SK-N-SH (cell line): ENCODE data around the gene GLIS1. TPM values are rescaled to one million over a fixed set of nuclear protein-coding genes. Genes with fewer than 3 reads are reported as not detected.

ENCODE experiments used
- CTCF ChIA-PET: fragments of 300-600, 350-600 bp; formaldehyde crosslinking; extraction: SDS; loops from one replicate; lab custom pipeline; 2021; lab: Yijun Ruan, JAX
- POLR2A ChIA-PET: fragments of 350-600 bp; sonication (Branson Sonifier 250); formaldehyde crosslinking; extraction: SDS; loops from one replicate; lab custom pipeline; 2020; ENCODE audit warnings: antibody characterized with exemption, inconsistent platforms; lab: Yijun Ruan, JAX
- DNase-seq: peaks from one replicate; pipeline ENCODE4 v3.0.0; 2012
- H2AFZ ChIP-seq: fragments of 200-600 bp; sonication (generic); 2 replicates; pipeline ENCODE4 v1.8.1; 2016; ENCODE audit warnings: antibody characterized with exemption, mild to moderate bottlenecking, low read depth
- H3F3A ChIP-seq: fragments of 200-600 bp; sonication (generic); replicated peaks from 2 replicates; pipeline ENCODE3; 2016; ENCODE audit warnings: antibody characterized with exemption, mild to moderate bottlenecking; ENCODE audit not compliant: insufficient read depth
- H3K27ac ChIP-seq, 2 experiments: fragments of 200-500 bp in 1 of 2; fragments of 200-600 bp in 1 of 2; sonication (Bioruptor generic) in 1 of 2; sonication (generic), shearing (Covaris generic) in 1 of 2; 2 replicates each; pipeline versions ENCODE4 v1.5.1 to v1.6.1; 2014 to 2016; ENCODE audit warnings: low read depth in 2 of 2, inconsistent platforms in 1 of 2, low read length in 1 of 2, mild to moderate bottlenecking in 1 of 2, mixed read lengths in 1 of 2
- H3K27me3 ChIP-seq: fragments of 200-600 bp; sonication (generic), shearing (Covaris generic); 2 replicates; pipeline ENCODE4 v1.6.1; 2016; ENCODE audit warnings: mixed run types; ENCODE audit not compliant: insufficient read depth
- H3K36me3 ChIP-seq, 2 experiments: fragments of 200-500 bp in 1 of 2; fragments of 200-600 bp in 1 of 2; sonication (Bioruptor generic) in 1 of 2; sonication (generic) in 1 of 2; replicated peaks in 1 of 2; 2 replicates each; pipeline versions ENCODE3 to v1.5.1; 2014 to 2016; ENCODE audit warnings: low read length in 1 of 2, mild to moderate bottlenecking in 1 of 2; ENCODE audit not compliant: insufficient read depth in 2 of 2, control insufficient read depth in 1 of 2
- H3K4me1 ChIP-seq, 2 experiments: fragments of 200-500 bp in 1 of 2; fragments of 200-600 bp in 1 of 2; sonication (Bioruptor generic) in 1 of 2; sonication (generic), shearing (Covaris generic) in 1 of 2; 2 replicates each; pipeline versions ENCODE4 v1.5.1 to v1.6.1; 2014 to 2016; ENCODE audit warnings: low read depth in 1 of 2, low read length in 1 of 2, mixed run types in 1 of 2; ENCODE audit not compliant: insufficient read depth in 2 of 2, control insufficient read depth in 1 of 2
- H3K4me2 ChIP-seq: fragments of 200-600 bp; sonication (generic), shearing (Covaris generic); 2 replicates; pipeline ENCODE4 v1.6.1; 2017; ENCODE audit warnings: mixed run types
- H3K4me3 ChIP-seq, 2 experiments: fragments of 200-500 bp in 1 of 2; fragments of 200-600 bp in 1 of 2; sonication (Bioruptor generic) in 1 of 2; sonication (generic), shearing (Covaris generic) in 1 of 2; 2 replicates each; pipeline versions ENCODE4 v1.5.1 to v1.8.1; 2014 to 2016; ENCODE audit warnings: low read depth in 2 of 2, inconsistent platforms in 1 of 2, low read length in 1 of 2, mild to moderate bottlenecking in 1 of 2, mixed read lengths in 1 of 2, moderate library complexity in 1 of 2
- H3K79me2 ChIP-seq: fragments of 200-600 bp; sonication (generic); 2 replicates; pipeline ENCODE4 v1.8.1; 2017; ENCODE audit warnings: mild to moderate bottlenecking; ENCODE audit not compliant: insufficient read depth
- H3K9ac ChIP-seq: fragments of 200-600 bp; sonication (generic); 2 replicates; pipeline ENCODE4 v1.6.1; 2017; ENCODE audit warnings: mixed run types
- H3K9me2 ChIP-seq: fragments of 200-600 bp; sonication (generic); 2 replicates; pipeline ENCODE4 v1.6.1; 2017; ENCODE audit warnings: mixed run types
- H3K9me3 ChIP-seq: fragments of 200-600 bp; sonication (generic); 2 replicates; pipeline ENCODE4 v1.6.1; 2017; ENCODE audit warnings: mixed run types, mild to moderate bottlenecking, moderate library complexity
- H4K20me1 ChIP-seq: fragments of 200-600 bp; sonication (generic); 2 replicates; pipeline ENCODE4 v1.6.1; 2017; ENCODE audit warnings: mild to moderate bottlenecking, mixed run types; ENCODE audit not compliant: insufficient read depth
- ELF1 ChIP-seq: IDR thresholded peaks from 2 replicates; pipeline ENCODE4 v1.4.0; 2012
- EP300 ChIP-seq, 2 experiments: IDR thresholded peaks; 2 replicates each; pipeline versions ENCODE4 v1.4.0 to v1.6.1; 2012; ENCODE audit warnings: borderline replicate concordance in 1 of 2, low read depth in 1 of 2, low read length in 1 of 2
- GABPA ChIP-seq: IDR thresholded peaks from 2 replicates; pipeline ENCODE4 v1.4.0; 2012; ENCODE audit warnings: low read depth, mild to moderate bottlenecking
- GATA2 ChIP-seq: sonication (generic); formaldehyde crosslinking; IDR thresholded peaks from 2 replicates; pipeline ENCODE4 v1.5.0; 2020; ENCODE audit warnings: mild to moderate bottlenecking, missing genetic modification reagents
- MEF2A ChIP-seq: IDR thresholded peaks from 2 replicates; pipeline ENCODE4 v1.4.0; 2012; ENCODE audit warnings: low read depth, borderline replicate concordance
- MXI1 ChIP-seq: IDR thresholded peaks from 2 replicates; pipeline ENCODE4 v1.6.1; 2012; ENCODE audit warnings: mild to moderate bottlenecking, low read depth, low read length, improper control_type of control experiment
- NRF1 ChIP-seq: IDR thresholded peaks from 2 replicates; pipeline ENCODE4 v1.6.1; 2012; ENCODE audit warnings: low read depth, mild to moderate bottlenecking, low read length
- POLR2AphosphoS5 ChIP-seq: IDR thresholded peaks from 2 replicates; pipeline ENCODE4 v1.6.1; 2012; ENCODE audit warnings: low read depth, low read length
- RAD21 ChIP-seq: IDR thresholded peaks from 2 replicates; pipeline ENCODE4 v1.6.1; 2012; ENCODE audit warnings: mild to moderate bottlenecking, low read length
- RCOR1 ChIP-seq: fragments of 150-350 bp; IDR thresholded peaks from 2 replicates; pipeline ENCODE4 v1.6.1; 2017; ENCODE audit warnings: antibody characterized with exemption, low read length
- RFX5 ChIP-seq: IDR thresholded peaks from 2 replicates; pipeline ENCODE4 v1.6.1; 2012; ENCODE audit warnings: mild to moderate bottlenecking, improper control_type of control experiment, low read length
- RXRA ChIP-seq: IDR thresholded peaks from 2 replicates; pipeline ENCODE4 v1.4.0; 2012; ENCODE audit warnings: low read depth, mild to moderate bottlenecking, borderline replicate concordance
- TEAD4 ChIP-seq: IDR thresholded peaks from 2 replicates; pipeline ENCODE4 v1.4.0; 2012; ENCODE audit warnings: mild to moderate bottlenecking, borderline replicate concordance; ENCODE audit not compliant: insufficient read depth
- YY1 ChIP-seq: IDR thresholded peaks from 2 replicates; pipeline ENCODE4 v1.4.0; 2012; ENCODE audit warnings: low read depth, mild to moderate bottlenecking
- WGBS: methylation state at CpG from one replicate; pipeline ENCODE4 v1.1.6; 2017; ENCODE audit warnings: low lambda C conversion rate; 5-methylcytosine and 5-hydroxymethylcytosine counted together
- polyA plus RNA-seq, 3 experiments: library from polyadenylated mRNA; depleted of rRNA; stranded (reverse); fragments of >200 nt; gene quantifications; 2 replicates each; pipeline ENCODE4 v1.2.3, GENCODE V29; 2012
- TF ChIP-seq, protein P1 (sequence below): fragments of 200-600 bp; sonication (generic); IDR thresholded peaks from 2 replicates; pipeline ENCODE4 v1.6.1; 2017; ENCODE audit warnings: antibody characterized with exemption, mild to moderate bottlenecking, moderate library complexity
- TF ChIP-seq, protein P2 (sequence below): IDR thresholded peaks from 2 replicates; pipeline ENCODE4 v1.4.0; 2012; ENCODE audit warnings: low read depth, borderline replicate concordance
- TF ChIP-seq, protein P3 (sequence below): fragments of 150-350 bp; IDR thresholded peaks from 2 replicates; pipeline ENCODE4 v1.6.1; 2017; ENCODE audit warnings: antibody characterized with exemption, low read length, low read depth, borderline replicate concordance
- TF ChIP-seq, protein P4 (sequence below): IDR thresholded peaks from 2 replicates; pipeline ENCODE4 v1.4.0; 2012; ENCODE audit warnings: low read depth, borderline replicate concordance

The GLIS1 gene
- polyA plus RNA-seq, 1 of the 3 experiments (the other 2 are of a cell fraction): 0.13 TPM

DNA sequence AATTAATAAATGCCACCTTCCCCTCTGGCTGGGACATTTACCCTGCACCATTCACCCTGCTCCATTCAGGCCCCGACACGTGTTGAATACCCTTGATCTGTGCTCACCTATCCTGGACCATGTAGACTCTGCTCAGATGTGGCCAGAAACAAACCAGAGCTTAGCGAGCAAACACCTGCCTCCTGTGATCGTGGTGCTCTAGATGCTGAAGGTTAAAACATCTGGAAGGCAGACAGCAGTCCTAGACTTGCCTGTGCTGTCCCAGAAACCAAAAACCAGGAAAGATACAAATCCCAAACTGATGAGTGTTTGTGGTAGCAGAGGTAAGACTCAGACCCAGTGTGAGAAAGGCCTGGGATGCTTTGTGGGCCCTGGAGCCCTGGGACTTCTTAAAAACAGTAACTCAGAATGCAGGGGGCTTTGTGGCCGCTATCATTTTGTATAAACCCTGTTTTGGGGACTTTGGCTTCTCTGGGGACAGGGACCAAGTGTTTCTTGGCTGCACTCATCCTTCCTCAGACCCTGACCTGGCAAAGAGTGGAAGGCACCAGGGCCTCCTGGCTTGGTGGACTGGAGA is 180.1 kb downstream of the GLIS1 start:
- CTCF ChIA-PET: no interaction called here
- no peaks in the 10 kb centered on the region for H4K20me1 ChIP-seq
- 70% methylated on average over 4 of the region's 5 CpGs for WGBS

DNA sequence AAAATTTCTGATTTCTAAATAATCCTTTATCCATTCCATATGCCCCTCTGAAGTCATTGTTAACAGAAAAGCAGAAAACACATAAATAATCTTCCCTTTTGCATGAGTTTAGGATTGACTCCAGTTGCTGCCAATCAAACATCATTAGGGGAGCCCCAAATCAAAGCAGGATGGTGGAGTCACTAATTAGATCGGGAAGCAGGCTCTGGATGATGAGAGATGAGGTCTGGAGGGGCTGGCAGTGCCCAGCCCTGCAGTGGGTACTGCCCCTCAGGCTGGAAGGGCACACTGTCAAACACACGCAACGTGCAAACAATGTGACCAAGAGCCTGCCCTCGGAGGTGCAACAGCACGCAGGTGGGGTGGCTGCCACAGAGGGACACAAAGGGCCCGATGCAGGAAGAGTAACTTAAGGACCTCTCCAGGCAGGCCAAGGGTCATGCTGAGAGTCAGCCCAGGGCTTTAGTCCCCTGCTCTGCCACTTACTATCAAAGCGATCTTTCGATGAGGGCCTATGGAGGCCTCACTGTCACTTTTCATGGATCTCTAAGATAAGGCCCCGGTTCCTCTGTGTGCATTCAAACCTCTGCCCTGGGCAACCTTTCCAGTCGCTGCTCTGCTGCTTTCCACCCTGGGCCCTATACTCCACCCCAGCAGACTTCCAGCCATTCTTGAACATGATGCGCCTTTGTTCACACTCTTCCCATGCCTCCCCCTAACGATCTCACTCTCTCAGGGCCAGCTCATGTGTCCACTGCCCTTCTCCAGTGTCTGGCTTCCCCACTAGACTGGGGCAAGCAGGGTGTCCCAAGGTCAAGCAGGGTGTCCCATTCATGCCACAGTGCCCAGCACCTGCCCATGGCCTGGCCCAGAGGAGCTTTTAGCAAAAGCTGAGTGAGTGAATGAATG is 180.9 kb downstream of the GLIS1 start:
- H2AFZ ChIP-seq: no peak overlapping the region
- no peaks in the 10 kb centered on the region for H3K9me2 ChIP-seq
- H3K27me3 ChIP-seq: no peaks in the 10 kb centered on the region
- H3F3A ChIP-seq: peaks cover 9% of the 10 kb centered on the region
- ChIA-PET CTCF (interaction anchor here (1.5 kb wide), 1 partner anchor 72 kb away, joined by 4 read pairs; no protein-coding TSS in a partner anchor), POLR2A (interaction anchor here (1.4 kb wide), 1 partner anchor 15 kb away, joined by 4 read pairs; no protein-coding TSS in a partner anchor)
- no peaks in the 10 kb centered on the region for H4K20me1 ChIP-seq
- no peaks in the 10 kb centered on the region for H3K9me3 ChIP-seq
- no peak overlapping the region for H3K4me3 ChIP-seq
- peaks cover 0 to 63% of the 10 kb centered on the region in 2 experiments; a peak in 1 of 4 replicates for H3K4me1 ChIP-seq
- H3K79me2 ChIP-seq: no peaks in the 10 kb centered on the region
- WGBS: 66% methylated on average over 6 of the region's 12 CpGs
- TF ChIP-seq EP300 (IDR thresholded peaks at IDR 0.05; ENCODE audit: borderline replicate concordance in 1 of 2, low read depth in 1 of 2, low read length in 1 of 2): peak in 1 of 2 experiments; percentile 79; a peak in 2 of 4 replicates
- no peak for TF ChIP-seq ELF1
- peak; percentile 55 for TF ChIP-seq GATA2 (CRISPR knock-in tag)
- no peak; the same call in 1 of the 2 replicates for TF ChIP-seq RAD21
- peak; percentile 49; the same call in 1 of the 2 replicates for TF ChIP-seq MXI1
- TF ChIP-seq, protein P1, sequence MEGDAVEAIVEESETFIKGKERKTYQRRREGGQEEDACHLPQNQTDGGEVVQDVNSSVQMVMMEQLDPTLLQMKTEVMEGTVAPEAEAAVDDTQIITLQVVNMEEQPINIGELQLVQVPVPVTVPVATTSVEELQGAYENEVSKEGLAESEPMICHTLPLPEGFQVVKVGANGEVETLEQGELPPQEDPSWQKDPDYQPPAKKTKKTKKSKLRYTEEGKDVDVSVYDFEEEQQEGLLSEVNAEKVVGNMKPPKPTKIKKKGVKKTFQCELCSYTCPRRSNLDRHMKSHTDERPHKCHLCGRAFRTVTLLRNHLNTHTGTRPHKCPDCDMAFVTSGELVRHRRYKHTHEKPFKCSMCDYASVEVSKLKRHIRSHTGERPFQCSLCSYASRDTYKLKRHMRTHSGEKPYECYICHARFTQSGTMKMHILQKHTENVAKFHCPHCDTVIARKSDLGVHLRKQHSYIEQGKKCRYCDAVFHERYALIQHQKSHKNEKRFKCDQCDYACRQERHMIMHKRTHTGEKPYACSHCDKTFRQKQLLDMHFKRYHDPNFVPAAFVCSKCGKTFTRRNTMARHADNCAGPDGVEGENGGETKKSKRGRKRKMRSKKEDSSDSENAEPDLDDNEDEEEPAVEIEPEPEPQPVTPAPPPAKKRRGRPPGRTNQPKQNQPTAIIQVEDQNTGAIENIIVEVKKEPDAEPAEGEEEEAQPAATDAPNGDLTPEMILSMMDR: no peak
- H3K27ac ChIP-seq: peak overlapping the region in 1 of 2 experiments; percentile 71; a peak in 2 of 4 replicates
- peak; percentile 80 for DNase-seq
- no peak overlapping the region for H3K9ac ChIP-seq
- no peak overlapping the region for H3K4me2 ChIP-seq
- H3K36me3 ChIP-seq: no peaks in the 10 kb centered on the region

More for the DNA sequence above, 180.1 kb downstream of the GLIS1 start:
- Histone ChIP-seq H3K79me2 (no peaks in the 10 kb centered on the region), H3K4me3 (no peak overlapping the region), H2AFZ (no peak overlapping the region), H3K27ac (peak overlapping the region in 1 of 2 experiments; percentile 71; a peak in 2 of 4 replicates), H3K4me2 (no peak overlapping the region), H3K9ac (no peak overlapping the region), H3K4me1 (peaks cover 0 to 63% of the 10 kb centered on the region in 2 experiments; a peak in 1 of 4 replicates), H3K36me3 (no peaks in the 10 kb centered on the region), H3K9me2 (no peaks in the 10 kb centered on the region), H3K9me3 (no peaks in the 10 kb centered on the region), H3K27me3 (no peaks in the 10 kb centered on the region), H3F3A (peaks cover 9% of the 10 kb centered on the region)
- POLR2A ChIA-PET: no interaction called here
- DNase-seq: peak; percentile 23
- TF ChIP-seq RCOR1: no peak
- TF ChIP-seq TEAD4: no peak
- TF ChIP-seq NRF1: no peak
- TF ChIP-seq YY1: no peak
- TF ChIP-seq RFX5: no peak
- TF ChIP-seq, protein P2, sequence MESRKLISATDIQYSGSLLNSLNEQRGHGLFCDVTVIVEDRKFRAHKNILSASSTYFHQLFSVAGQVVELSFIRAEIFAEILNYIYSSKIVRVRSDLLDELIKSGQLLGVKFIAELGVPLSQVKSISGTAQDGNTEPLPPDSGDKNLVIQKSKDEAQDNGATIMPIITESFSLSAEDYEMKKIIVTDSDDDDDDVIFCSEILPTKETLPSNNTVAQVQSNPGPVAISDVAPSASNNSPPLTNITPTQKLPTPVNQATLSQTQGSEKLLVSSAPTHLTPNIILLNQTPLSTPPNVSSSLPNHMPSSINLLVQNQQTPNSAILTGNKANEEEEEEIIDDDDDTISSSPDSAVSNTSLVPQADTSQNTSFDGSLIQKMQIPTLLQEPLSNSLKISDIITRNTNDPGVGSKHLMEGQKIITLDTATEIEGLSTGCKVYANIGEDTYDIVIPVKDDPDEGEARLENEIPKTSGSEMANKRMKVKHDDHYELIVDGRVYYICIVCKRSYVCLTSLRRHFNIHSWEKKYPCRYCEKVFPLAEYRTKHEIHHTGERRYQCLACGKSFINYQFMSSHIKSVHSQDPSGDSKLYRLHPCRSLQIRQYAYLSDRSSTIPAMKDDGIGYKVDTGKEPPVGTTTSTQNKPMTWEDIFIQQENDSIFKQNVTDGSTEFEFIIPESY: no peak
- TF ChIP-seq GABPA: no peak
- no peak for TF ChIP-seq RXRA
- no peak for TF ChIP-seq MEF2A
- TF ChIP-seq, protein P3, sequence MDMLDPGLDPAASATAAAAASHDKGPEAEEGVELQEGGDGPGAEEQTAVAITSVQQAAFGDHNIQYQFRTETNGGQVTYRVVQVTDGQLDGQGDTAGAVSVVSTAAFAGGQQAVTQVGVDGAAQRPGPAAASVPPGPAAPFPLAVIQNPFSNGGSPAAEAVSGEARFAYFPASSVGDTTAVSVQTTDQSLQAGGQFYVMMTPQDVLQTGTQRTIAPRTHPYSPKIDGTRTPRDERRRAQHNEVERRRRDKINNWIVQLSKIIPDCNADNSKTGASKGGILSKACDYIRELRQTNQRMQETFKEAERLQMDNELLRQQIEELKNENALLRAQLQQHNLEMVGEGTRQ: no peak
- TF ChIP-seq, protein P4, sequence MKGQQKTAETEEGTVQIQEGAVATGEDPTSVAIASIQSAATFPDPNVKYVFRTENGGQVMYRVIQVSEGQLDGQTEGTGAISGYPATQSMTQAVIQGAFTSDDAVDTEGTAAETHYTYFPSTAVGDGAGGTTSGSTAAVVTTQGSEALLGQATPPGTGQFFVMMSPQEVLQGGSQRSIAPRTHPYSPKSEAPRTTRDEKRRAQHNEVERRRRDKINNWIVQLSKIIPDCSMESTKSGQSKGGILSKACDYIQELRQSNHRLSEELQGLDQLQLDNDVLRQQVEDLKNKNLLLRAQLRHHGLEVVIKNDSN: no peak
- no peak for TF ChIP-seq POLR2AphosphoS5
